LNCaP clone FGC (cell line): ENCODE results near the gene PPP2R5E.

Experiments
- DNase-seq: peaks from one replicate; pipeline ENCODE4 v3.0.0-alpha.2; 2011; ENCODE audit warnings: low read depth
- H3K4me3 ChIP-seq: 2 replicates; pipeline ENCODE4 v1.5.1; 2011; ENCODE audit warnings: mild to moderate bottlenecking, low read depth, low read length, control low read depth
- CTCF ChIP-seq: IDR thresholded peaks from 2 replicates; pipeline ENCODE4 v1.5.1; 2012; ENCODE audit warnings: mild to moderate bottlenecking; ENCODE audit not compliant: control insufficient read depth, insufficient read depth; ENCODE audit errors: extremely low read depth

PPP2R5E gene

GRCh38 chr14:63393012-63393411 lies 150.2 kb downstream of the PPP2R5E start:
- H3K4me3 ChIP-seq: no peak overlapping the region
- no peak for TF ChIP-seq CTCF
- DNase-seq: no peak

- TF ChIP-seq CTCF: peak; percentile 19; the same call in 1 of the 2 replicates
- H3K4me3 ChIP-seq: no peak overlapping the region
- DNase-seq: no peak
These were observed 150.9 kb downstream of the PPP2R5E start for GRCh38 chr14:63392236-63392635.

- peak; percentile 95 for TF ChIP-seq CTCF
- DNase-seq: no peak
- H3K4me3 ChIP-seq: no peak overlapping the region
These were observed 154.3 kb downstream of the PPP2R5E start for GRCh38 chr14:63388766-63389431.

GRCh38 chr14:63387711-63388110 lies 155.5 kb downstream of the PPP2R5E start:
- DNase-seq: no peak
- TF ChIP-seq CTCF: no peak
- no peak overlapping the region for H3K4me3 ChIP-seq

GRCh38 chr14:63383776-63384367 lies 159.3 kb downstream of the PPP2R5E start:
- no peak for DNase-seq
- no peak overlapping the region for H3K4me3 ChIP-seq
- no peak for TF ChIP-seq CTCF

- no peak for TF ChIP-seq CTCF
- no peak overlapping the region for H3K4me3 ChIP-seq
- DNase-seq: no peak
These were observed 164.7 kb downstream of the PPP2R5E start for GRCh38 chr14:63378444-63378843.

- no peak for DNase-seq
- no peak for TF ChIP-seq CTCF
- H3K4me3 ChIP-seq: no peak overlapping the region
These were observed 167.4 kb downstream of the PPP2R5E start for GRCh38 chr14:63375769-63376168.
